ENCODE data around the gene RAB35.

Gene RAB35

GRCh38 chr12:120081641-120082040 is 34.9 kb downstream of the RAB35 start:
- DNase-seq = no peak

DNA sequence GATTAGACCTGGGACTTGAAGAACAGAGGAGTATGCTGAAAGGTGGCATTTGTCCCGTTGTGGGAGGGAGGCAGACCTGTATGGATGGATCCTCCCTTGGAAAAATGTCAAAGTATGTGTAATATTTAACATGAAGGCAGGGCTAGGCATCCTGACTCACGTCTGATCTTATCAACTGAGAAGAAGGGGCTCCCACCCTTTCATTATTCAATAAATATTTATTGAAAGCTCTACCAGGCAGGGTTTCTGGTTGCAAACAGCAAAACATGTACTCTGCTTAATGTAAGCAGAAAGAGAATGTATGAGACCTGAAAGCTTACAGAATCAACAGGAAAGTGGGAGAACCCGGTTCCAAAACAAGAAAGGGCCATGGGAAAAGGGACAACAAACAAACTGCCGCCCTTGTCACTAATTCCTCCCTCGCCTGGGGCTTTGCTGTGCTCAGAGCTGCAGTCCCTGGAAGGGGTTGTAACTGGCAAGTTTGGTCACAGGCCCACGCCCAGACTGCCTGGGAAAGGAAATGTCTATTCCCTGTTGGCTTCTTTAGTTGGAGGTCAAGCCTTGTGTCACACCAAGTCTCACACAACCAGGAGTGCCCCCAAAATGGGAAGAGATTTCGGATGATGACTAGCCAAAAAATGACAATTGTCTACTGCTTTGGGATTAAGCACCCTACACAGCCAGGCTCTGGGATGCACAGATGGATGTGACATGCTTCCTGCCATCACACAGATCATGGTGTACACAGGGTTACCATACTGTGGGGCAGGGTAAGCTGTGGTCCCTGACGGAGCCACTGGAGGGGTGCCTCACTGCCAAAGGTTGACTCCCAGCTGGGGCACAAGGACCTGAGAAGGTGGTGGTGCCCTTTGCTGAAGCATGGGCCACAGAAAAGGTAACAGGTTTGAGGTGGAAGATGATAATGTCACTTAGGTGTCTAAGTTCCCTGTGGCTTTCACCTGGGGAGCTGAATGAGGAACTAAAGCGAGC is 36.8 kb downstream of the RAB35 start:
- no peak for DNase-seq

- DNase-seq = no peak
Measured at GRCh38 chr12:120078868-120079267, 37.7 kb downstream of the RAB35 start.

- DNase-seq = no peak
Measured at GRCh38 chr12:120077260-120077659, 39.3 kb downstream of the RAB35 start.

GRCh38 chr12:120076651-120077050 is 39.9 kb downstream of the RAB35 start:
- DNase-seq = no peak

DNA sequence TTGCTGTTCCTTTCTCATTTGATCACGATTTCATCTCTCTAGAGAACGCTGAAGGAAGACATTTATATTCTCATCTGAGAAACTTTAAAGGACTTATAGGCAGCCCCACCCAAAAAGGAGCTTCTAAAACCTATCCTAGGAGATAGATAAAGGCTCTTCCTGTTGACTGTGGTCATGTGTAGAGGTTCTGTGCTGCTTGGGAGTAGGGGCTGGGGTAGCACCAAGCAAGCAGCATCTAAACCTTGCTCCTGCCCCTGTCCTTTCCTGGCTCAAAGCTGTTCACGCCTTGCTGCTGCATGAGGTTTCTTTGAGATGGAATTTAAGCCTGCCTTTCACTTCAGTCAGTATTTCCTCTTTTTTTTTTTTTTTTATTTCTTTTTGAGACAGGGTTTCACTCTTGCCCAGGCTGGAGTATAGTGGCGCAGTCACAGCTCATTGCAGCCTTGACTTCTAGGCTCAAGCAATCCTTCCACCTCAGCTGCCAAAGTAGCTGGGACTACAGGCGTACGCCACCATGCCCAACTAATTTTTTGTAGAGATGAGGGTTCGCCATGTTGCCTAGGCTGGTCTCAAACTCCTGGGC is 41.4 kb downstream of the RAB35 start:
- DNase-seq = no peak

GRCh38 chr12:120072472-120073249 is 43.9 kb downstream of the RAB35 start:
- no peak for DNase-seq

DNA sequence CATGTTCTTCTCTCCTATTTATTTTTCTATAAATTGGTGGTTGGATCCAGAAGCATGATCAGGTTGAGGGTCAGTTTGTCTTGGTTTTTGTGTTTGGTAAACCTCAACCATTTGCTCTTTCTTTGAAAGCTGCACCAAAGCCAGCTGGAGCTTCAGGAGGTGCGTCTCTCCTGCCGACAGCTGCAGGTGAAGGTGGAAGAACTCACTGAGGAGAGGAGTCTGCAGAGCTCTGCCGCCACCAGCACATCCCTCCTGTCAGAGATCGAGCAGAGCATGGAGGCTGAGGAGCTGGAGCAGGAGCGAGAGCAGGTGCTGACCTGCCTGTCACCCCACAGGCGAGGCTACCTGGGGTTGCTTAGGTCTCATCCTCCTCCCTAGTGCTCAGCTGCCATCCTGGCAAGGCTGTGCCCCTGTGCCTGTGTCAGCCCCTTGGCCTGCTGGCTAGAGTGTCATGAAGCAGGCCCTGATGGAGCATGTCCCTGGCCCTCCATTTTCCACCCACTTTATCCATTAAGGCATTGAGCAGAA is 45.0 kb downstream of the RAB35 start:
- DNase-seq = no peak

DNA sequence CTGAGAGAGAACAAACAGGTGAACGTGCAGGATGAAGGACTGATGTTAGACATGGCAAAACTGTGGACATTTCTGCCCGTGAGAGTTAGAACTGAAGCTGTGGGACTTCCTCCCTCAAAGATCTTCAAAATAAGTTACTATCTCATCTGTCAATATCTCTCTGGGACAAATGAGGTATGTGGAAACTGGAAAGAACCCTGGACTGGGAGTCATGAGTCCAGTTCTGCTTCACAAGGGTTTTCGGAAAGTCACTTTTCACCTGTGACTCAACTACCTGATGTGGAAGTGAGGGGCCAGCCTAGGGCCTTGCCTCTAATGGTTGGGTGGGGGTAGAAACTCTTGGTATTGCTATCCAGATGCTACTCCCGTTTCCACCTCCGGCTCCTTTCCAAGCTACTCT is 47.3 kb downstream of the RAB35 start:
- no peak for DNase-seq

DNA sequence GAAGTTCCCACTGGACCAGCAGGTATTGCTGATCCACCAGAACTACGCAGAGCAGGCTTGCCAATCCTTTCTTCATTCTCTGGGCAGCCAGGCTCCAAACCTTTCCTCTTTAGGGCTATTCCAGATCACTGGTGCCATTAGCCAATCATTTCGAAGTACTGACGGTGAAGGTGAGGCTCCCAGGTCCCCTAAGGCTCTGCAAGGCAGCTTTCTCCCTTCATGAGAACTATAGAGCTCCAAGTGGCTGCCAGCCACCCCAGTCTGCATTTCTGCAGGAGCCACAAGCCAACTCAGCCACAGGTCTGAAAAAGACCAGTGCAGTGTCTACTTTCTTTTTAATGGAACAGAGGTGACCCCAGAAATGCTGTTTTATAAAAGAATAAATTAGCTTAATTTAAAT is 48.7 kb downstream of the RAB35 start:
- no peak for DNase-seq

- no peak for DNase-seq
Measured at GRCh38 chr12:120067084-120067869, 49.3 kb downstream of the RAB35 start.

DNA sequence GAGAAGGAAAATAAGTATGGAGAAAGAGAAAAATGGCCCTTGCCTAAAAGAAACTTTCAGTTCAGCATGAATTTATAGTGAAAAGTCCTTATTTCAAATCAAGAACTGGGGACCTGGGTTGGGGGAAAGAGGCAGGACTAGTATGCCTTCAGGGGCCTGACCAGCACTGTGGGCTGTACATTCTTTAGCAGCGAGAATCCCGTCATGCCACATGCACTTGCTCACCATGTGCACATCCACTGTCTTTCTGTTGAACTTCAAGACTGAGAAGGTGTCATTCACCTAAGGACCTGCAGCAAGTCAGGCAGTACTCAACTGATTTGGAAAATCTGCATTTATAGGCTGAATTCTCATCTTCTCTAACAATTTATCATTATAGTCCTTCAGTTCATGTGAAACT is 50.2 kb downstream of the RAB35 start:
- no peak for DNase-seq

DNA sequence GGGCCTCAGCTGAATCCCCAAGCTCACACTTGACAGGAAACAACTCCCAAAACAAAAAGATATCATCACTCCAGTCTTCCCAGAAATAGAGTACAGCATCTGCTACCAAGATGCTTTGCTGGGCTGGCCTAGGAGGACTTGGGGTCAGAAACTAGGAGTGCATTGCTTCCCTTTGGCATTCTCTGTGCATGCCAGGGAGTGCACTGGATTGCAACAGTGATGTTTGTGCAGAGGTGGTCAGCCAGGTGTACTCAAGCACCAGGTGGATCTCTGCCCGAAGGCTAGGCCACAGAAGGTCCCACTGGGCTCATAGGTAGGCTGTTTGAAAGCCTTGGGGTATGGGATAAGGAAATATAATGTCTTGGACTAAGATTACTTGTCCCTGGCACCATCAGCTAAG is 51.1 kb downstream of the RAB35 start:
- DNase-seq = no peak

GRCh38 chr12:120064054-120064940 is 52.3 kb downstream of the RAB35 start:
- DNase-seq = no peak

DNA sequence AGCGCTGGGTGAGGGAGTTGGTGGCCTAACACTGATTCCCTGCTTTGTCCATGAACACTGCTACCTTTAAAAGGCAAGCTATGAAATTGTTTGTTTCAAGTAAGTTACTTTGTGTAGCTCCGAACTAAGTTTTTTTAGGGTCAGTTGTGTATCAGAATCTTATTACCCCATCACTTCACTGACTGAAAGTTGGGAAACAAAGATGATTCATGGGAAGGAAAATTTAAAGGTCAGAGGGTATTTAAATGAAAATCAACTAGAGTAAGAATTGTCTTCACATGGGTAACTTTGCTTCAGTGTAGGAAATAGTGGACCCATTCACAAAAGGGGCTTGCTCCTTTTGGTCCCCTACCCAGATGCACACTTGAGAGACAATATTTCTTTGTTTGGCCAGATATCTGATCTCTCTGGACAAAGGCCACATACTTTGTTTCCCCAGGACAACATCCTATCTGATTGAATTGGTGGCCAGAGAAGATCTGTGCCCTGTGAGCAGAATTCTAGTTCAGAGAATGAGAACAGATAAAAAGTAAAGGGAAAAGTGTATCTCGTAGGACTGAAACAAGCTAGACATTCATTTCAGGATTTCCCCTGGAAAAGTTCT is 53.5 kb downstream of the RAB35 start:
- DNase-seq = no peak

- no peak for DNase-seq
Measured at GRCh38 chr12:120061575-120062214, 54.9 kb downstream of the RAB35 start.

DNA sequence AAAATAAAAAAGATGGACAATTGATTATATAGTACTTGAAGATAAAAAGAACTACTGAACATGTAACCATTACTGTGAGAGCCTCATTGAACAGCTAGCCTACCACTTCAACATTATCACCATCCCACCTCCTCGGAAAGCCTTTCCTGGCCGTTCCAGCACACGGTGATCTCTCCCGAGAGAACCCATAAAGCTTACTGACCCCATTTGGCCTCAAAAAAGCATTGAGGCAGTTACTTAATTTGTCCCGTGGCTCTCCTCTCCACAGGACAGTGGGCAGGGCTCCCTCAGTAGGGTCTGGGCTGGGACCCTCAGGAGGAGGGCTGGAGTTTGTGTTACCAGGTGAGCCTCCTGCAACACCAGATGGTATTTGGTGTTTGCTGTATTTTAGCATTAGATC is 55.8 kb downstream of the RAB35 start:
- DNase-seq = no peak

GRCh38 chr12:120060196-120060595 is 56.4 kb downstream of the RAB35 start:
- no peak for DNase-seq

DNA sequence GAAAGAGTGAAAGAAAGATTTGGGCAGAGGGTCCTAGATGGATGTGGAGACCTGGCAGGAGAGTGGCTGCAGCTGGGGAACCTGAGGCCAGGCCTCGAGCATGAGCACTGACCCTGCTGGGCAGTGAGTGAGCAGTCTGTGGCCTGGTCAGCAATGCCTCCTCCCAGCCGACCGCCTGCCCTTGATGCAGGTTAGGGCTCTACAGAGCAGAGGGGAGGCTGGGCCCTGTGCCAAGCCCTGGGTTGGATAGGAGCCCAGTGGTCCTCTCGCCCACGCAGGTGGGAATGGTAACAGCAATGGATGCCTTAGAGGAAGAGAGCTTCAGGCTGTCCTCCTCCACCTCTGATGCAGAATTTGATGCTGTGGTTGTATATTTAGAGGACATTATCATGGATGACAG is 59.8 kb downstream of the RAB35 start:
- DNase-seq = no peak

- DNase-seq = no peak
Measured at GRCh38 chr12:120055231-120056000, 61.1 kb downstream of the RAB35 start.

Data from SIG-M5 (cell line).